Measurements from ENCODE around the gene GRK5. TPM values are rescaled to one million over a fixed set of nuclear protein-coding genes. Genes with fewer than 3 reads are reported as not detected.

GRK5 gene
- total RNA-seq, 1 donor from 2014 or later: 4.3 TPM

DNA sequence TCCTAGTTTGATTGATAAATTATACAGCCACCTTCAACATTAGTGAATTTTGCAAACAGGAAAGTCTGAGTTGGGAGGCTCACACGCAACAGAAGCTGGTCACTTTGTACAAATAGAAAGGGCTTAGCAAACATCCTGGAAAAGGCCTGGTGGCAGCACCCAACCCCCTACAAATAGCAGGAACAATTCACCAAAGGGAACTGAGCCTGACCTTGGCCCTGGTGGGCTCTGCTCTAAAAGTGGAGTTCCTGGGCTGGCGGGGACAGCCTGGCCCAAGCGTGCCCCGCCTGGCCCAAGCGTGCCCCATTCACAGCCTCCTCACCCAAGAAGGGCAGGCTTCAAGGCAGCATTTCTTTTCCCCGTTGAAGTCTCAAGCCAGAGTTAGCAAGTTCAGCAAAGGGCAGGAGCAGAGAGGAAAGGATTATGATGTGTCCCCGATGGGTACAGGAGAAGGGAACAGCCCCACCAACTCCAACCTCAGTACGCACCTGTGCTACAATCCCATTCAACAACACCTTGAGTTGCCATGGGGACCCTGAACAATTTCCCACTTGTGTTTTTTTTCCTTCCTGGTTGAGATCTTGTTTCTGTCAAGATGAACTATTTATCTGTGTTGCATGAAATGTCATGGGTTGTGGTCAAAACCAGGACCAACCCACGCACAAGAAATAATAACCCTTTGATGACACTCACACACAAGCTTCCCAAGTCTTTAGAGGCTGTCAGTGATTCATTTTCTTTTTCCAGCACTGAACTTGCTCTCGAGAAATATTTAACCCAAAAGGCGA is 291.7 kb downstream of the GRK5 start:
- no peaks in the 10 kb centered on the region for H3K4me1 ChIP-seq
- H3K9ac ChIP-seq: no peak overlapping the region
- no peaks in the 10 kb centered on the region for H3K36me3 ChIP-seq
- no peak overlapping the region for H3K27ac ChIP-seq
- no peak overlapping the region for H3K4me3 ChIP-seq
- no peaks in the 10 kb centered on the region for H3K9me3 ChIP-seq (ENCODE audit: low read depth)
- Mint-ChIP-seq H3K4me1 (peaks cover 29% of the 10 kb centered on the region), H3K9me3 (no peaks in the 10 kb centered on the region), H3K4me3 (no peak overlapping the region), H3K36me3 (no peaks in the 10 kb centered on the region), H3K27me3 (ENCODE audit: insufficient read depth, low read depth) (peaks cover 10% of the 10 kb centered on the region), H3K27ac (no peak overlapping the region)
- no peaks in the 10 kb centered on the region for H4K20me1 ChIP-seq (ENCODE audit: low read depth)
- H3K4me2 ChIP-seq: no peak overlapping the region
- no peaks in the 10 kb centered on the region for H3F3A ChIP-seq (ENCODE audit: low read depth)
- no peaks in the 10 kb centered on the region for H3K27me3 ChIP-seq
- no peak overlapping the region for H2AFZ ChIP-seq (replicated peaks)
- H3K79me2 ChIP-seq (ENCODE audit: low read depth): no peaks in the 10 kb centered on the region
- no peak for TF ChIP-seq EZH2 (IDR thresholded peaks at IDR 0.05)
- TF ChIP-seq, protein P1, sequence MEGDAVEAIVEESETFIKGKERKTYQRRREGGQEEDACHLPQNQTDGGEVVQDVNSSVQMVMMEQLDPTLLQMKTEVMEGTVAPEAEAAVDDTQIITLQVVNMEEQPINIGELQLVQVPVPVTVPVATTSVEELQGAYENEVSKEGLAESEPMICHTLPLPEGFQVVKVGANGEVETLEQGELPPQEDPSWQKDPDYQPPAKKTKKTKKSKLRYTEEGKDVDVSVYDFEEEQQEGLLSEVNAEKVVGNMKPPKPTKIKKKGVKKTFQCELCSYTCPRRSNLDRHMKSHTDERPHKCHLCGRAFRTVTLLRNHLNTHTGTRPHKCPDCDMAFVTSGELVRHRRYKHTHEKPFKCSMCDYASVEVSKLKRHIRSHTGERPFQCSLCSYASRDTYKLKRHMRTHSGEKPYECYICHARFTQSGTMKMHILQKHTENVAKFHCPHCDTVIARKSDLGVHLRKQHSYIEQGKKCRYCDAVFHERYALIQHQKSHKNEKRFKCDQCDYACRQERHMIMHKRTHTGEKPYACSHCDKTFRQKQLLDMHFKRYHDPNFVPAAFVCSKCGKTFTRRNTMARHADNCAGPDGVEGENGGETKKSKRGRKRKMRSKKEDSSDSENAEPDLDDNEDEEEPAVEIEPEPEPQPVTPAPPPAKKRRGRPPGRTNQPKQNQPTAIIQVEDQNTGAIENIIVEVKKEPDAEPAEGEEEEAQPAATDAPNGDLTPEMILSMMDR (IDR thresholded peaks at IDR 0.05): no peak
- no peak for TF ChIP-seq EZH2phosphoT487 (IDR thresholded peaks at IDR 0.05)
- no peak for DNase-seq (ENCODE audit: low spot score)

DNA sequence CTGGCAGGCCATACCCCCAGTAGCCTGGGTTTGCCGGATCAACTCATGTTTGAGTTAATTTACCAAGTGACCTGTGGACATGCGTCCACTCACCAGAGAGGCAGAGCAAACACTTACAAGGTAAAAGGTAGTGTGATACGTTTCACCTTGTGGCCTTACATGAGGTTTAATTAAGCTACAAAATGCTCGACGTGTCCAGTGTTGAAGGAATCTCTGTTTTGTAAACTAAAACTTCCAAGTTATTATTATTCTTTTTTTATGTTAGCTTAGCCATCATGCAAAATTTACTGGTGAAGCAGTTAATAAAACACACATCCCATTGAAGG is 292.3 kb downstream of the GRK5 start:
- H3K27ac Mint-ChIP-seq: no peak overlapping the region
- peaks cover 27% of the 10 kb centered on the region for H3K4me1 Mint-ChIP-seq

GRCh38 chr10:119500123-119500795 is 292.9 kb downstream of the GRK5 start:
- no peak overlapping the region for H3K9ac ChIP-seq
- no peaks in the 10 kb centered on the region for H3F3A ChIP-seq (ENCODE audit: low read depth)
- Mint-ChIP-seq H3K27me3 (ENCODE audit: insufficient read depth, low read depth) (peaks cover 13% of the 10 kb centered on the region), H3K9me3 (no peaks in the 10 kb centered on the region), H3K36me3 (no peaks in the 10 kb centered on the region), H3K4me3 (no peak overlapping the region), H3K27ac (no peak overlapping the region), H3K4me1 (peaks cover 26% of the 10 kb centered on the region)
- no peak overlapping the region for H3K27ac ChIP-seq
- no peak overlapping the region for H2AFZ ChIP-seq (replicated peaks)
- TF ChIP-seq, protein P1 (IDR thresholded peaks at IDR 0.05): no peak
- TF ChIP-seq EZH2phosphoT487 (IDR thresholded peaks at IDR 0.05) (no peak), EZH2 (IDR thresholded peaks at IDR 0.05) (no peak)
- H3K4me2 ChIP-seq: no peak overlapping the region
- H3K4me3 ChIP-seq: no peak overlapping the region
- no peaks in the 10 kb centered on the region for H3K27me3 ChIP-seq
- H3K4me1 ChIP-seq: no peaks in the 10 kb centered on the region
- no peaks in the 10 kb centered on the region for H4K20me1 ChIP-seq (ENCODE audit: low read depth)
- no peaks in the 10 kb centered on the region for H3K9me3 ChIP-seq (ENCODE audit: low read depth)
- H3K36me3 ChIP-seq: no peaks in the 10 kb centered on the region
- no peaks in the 10 kb centered on the region for H3K79me2 ChIP-seq (ENCODE audit: low read depth)
- DNase-seq (ENCODE audit: low spot score): no peak

More for the DNA sequence above, 292.3 kb downstream of the GRK5 start:
- peaks cover 10% of the 10 kb centered on the region for H3K27me3 Mint-ChIP-seq (ENCODE audit: insufficient read depth, low read depth)
- H3K9me3 ChIP-seq (ENCODE audit: low read depth): no peaks in the 10 kb centered on the region
- no peak overlapping the region for H3K9ac ChIP-seq
- no peaks in the 10 kb centered on the region for H3K4me1 ChIP-seq
- H3K27me3 ChIP-seq: no peaks in the 10 kb centered on the region
- no peak overlapping the region for H3K4me3 ChIP-seq
- H2AFZ ChIP-seq (replicated peaks): no peak overlapping the region
- no peaks in the 10 kb centered on the region for H3K36me3 Mint-ChIP-seq
- H4K20me1 ChIP-seq (ENCODE audit: low read depth): no peaks in the 10 kb centered on the region
- no peak overlapping the region for H3K4me2 ChIP-seq
- no peaks in the 10 kb centered on the region for H3F3A ChIP-seq (ENCODE audit: low read depth)
- no peak for DNase-seq (ENCODE audit: low spot score)
- H3K9me3 Mint-ChIP-seq: no peaks in the 10 kb centered on the region
- H3K27ac ChIP-seq: no peak overlapping the region
- no peaks in the 10 kb centered on the region for H3K36me3 ChIP-seq
- H3K79me2 ChIP-seq (ENCODE audit: low read depth): no peaks in the 10 kb centered on the region
- H3K4me3 Mint-ChIP-seq: no peak overlapping the region
- TF ChIP-seq EZH2 (IDR thresholded peaks at IDR 0.05) (no peak), EZH2phosphoT487 (IDR thresholded peaks at IDR 0.05) (no peak)
- TF ChIP-seq, protein P1 (IDR thresholded peaks at IDR 0.05): no peak
